Uterus (tissue), 2 donors: ENCODE data around the gene LOXL1.

ENCODE experiments used
- CTCF ChIP-seq, 4 experiments: fragments of 200-600 bp in 2 of 4; fragments of 450-650 bp in 2 of 4; sonication (generic) in 2 of 4; IDR thresholded peaks; one replicate each; pipeline ENCODE4 v1.5.1; 2016 to 2019; ENCODE audit warnings: antibody characterized with exemption in 4 of 4, mild to moderate bottlenecking in 2 of 4, moderate library complexity in 1 of 4
- POLR2A ChIP-seq, 2 donors: fragments of 450-650 bp; IDR thresholded peaks; one replicate each; pipeline ENCODE4 v1.6.1; 2016; ENCODE audit warnings: antibody characterized with exemption in 2 of 2, mild to moderate bottlenecking in 1 of 2, moderate library complexity in 1 of 2

DNA sequence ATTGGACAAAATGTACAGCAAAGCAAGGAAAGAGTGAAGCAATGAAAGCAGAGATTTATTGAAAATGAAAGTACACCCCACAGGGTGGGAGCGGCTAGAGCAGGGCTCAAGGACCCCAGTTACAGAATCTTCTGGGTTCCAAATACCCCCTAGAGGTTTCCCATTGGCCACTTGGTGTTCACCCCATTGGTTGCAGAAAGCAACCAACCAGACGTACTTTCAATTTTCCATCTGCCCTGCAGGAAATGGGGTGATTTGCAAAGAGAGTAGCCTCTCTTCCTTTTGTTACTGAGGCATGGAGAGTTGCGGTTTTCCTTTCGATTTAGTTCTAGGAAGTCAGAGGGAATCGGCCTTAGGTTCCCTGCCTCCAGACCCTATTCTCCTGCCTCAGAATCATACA lies 70.7 kb downstream of the LOXL1 start:
- no peak for TF ChIP-seq CTCF (IDR thresholded peaks at IDR 0.05)
- no peak for TF ChIP-seq POLR2A (IDR thresholded peaks at IDR 0.05)
